Activated naive CD8-positive, alpha-beta T cell (primary cell): ENCODE measurements around the gene KCNS3.
"Not testable (repeated sequence)": the region's sequence is repeated elsewhere in the genome, so short reads cannot be mapped to it uniquely, and the experiment has no call there.

ENCODE experiments used
- H3K27ac Mint-ChIP-seq: one replicate; pipeline ENCODE4 v1.8.0; 2021; ENCODE audit warnings: mixed read lengths
- H3K27me3 Mint-ChIP-seq: one replicate; pipeline ENCODE4 v1.8.0; 2021; ENCODE audit warnings: mixed read lengths
- H3K36me3 Mint-ChIP-seq: one replicate; pipeline ENCODE4 v1.8.0; 2021; ENCODE audit warnings: mixed read lengths
- H3K4me1 Mint-ChIP-seq: one replicate; pipeline ENCODE4 v1.8.0; 2021; ENCODE audit warnings: low read depth, mixed read lengths
- H3K4me3 Mint-ChIP-seq: one replicate; pipeline ENCODE4 v1.8.0; 2021; ENCODE audit warnings: mild to moderate bottlenecking, mixed read lengths
- H3K9me3 Mint-ChIP-seq: one replicate; pipeline ENCODE4 v1.8.0; 2021; ENCODE audit warnings: low read depth, mixed read lengths

The KCNS3 gene

DNA sequence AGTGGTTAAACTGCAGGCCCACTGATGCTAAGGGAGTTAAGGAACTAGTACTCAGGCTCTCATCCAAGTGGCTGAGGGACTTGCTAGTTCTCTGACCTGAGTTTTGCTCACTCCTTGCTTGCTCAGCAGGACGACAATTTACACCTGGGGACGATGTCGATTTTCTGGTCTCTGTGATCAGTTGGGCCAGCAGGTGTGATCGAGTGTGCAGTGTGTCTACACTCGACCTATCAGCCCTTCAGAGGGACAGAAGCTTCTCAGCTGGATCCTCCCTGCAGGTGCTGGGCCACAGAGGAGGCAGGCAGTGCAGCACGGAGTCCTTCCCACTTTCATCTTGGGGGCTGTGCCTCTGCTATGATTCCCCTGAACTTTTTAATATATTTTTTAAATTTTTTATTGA is 71.5 kb downstream of the KCNS3 start:
- H3K27ac Mint-ChIP-seq = no peak overlapping the region
- no peaks in the 10 kb centered on the region for H3K27me3 Mint-ChIP-seq
- H3K4me3 Mint-ChIP-seq = no peak overlapping the region
- H3K4me1 Mint-ChIP-seq = no peaks in the 10 kb centered on the region
- no peaks in the 10 kb centered on the region for H3K9me3 Mint-ChIP-seq
- H3K36me3 Mint-ChIP-seq = no peaks in the 10 kb centered on the region

DNA sequence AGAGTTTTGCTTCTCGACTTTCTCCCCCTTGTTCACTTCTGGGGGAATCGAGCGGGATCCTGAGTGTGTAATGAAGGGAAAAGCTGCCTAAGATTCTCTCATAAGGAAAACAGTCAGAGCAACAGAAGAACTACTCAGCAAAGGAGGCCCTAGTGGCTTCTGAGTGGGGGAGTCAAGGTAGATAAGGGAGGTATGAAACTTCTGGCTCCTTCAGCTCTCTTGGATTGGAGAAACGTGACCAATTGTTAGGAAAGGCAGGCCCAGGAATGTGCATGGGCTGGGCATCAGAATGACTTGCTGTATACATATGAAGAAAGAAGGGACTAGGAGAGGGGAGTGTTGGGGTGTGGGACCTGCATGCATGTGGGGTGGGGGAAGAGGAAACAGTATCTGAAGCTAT is 73.1 kb downstream of the KCNS3 start:
- Mint-ChIP-seq H3K4me3 (no peak overlapping the region), H3K36me3 (no peaks in the 10 kb centered on the region), H3K9me3 (no peaks in the 10 kb centered on the region), H3K27me3 (no peaks in the 10 kb centered on the region), H3K4me1 (no peaks in the 10 kb centered on the region), H3K27ac (no peak overlapping the region)

DNA sequence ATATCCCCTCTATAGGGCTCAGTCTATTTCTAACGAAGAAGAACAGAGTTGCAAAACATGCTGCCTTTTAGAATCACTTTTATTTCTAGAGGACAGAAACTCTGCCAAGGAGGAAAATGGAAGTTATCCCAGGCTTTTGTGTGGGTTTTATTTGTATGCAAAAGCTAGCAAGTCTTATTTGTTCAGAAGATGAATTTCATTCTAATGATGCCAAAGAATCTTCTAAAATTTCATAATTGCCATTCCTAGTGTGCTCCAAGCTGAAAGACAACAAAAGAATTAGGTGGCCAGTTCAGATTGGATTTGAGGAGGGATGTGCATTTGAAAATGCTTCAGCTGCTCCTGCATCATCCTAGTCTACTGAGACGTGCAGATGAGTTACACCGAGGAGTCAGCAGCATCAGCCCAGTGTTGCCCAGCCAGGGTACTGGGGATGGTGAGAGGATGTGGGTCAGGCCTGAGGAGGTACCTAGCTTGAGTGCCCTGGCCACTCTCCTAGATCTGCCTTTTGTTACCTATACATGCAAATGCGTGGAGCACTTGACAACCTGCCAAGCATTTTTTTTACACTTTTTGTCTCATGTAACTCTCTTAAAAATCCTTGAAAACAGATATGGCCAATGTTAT is 80.1 kb downstream of the KCNS3 start:
- Mint-ChIP-seq H3K27me3 (peaks cover 2% of the 10 kb centered on the region), H3K27ac (no peak overlapping the region)

DNA sequence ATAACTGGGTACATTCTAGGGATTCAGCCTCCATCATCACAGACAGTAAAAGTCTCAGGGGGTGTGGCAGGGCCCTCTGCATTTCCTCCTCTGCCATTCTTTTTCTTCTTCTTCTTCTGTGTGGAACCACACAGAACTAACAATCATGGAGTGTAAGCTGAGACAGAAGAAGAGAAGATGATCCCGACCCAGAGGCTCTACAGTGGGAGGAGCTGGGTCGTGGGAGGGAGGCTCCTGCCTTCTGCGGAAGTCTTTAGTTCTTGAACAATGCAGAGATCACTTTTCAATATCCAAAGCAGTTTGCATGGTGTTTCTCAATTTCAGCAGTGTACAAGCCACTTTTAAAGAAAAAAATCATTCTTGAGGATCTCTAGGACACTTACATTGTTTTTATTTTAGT is 80.9 kb downstream of the KCNS3 start:
- no peak overlapping the region for H3K27ac Mint-ChIP-seq
- H3K9me3 Mint-ChIP-seq = no peaks in the 10 kb centered on the region
- H3K27me3 Mint-ChIP-seq = peaks cover 2% of the 10 kb centered on the region
- no peak overlapping the region for H3K4me3 Mint-ChIP-seq
- no peaks in the 10 kb centered on the region for H3K4me1 Mint-ChIP-seq
- no peaks in the 10 kb centered on the region for H3K36me3 Mint-ChIP-seq

More for the DNA sequence above, 80.1 kb downstream of the KCNS3 start:
- H3K4me3 Mint-ChIP-seq = no peak overlapping the region
- H3K4me1 Mint-ChIP-seq = no peaks in the 10 kb centered on the region
- no peaks in the 10 kb centered on the region for H3K9me3 Mint-ChIP-seq
- no peaks in the 10 kb centered on the region for H3K36me3 Mint-ChIP-seq

DNA sequence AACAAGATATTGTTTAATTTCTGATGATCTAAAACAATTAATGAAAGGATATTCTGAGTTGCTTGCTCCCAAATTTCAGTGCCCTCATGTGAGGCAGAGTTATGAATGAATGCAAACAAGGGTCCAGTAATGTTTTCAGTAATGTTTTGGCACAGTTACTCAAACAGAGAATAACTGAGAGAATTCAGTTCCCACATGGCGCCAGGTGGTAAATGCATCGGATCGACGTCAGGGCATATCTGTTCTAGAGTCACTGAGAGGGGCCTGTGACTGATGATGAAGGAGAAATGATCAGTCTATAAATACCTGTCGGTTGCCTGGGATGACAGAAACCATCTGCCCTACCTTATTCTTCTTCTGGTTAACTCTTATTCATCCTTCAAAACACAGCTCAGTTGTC is 81.4 kb downstream of the KCNS3 start:
- H3K27me3 Mint-ChIP-seq = peaks cover 2% of the 10 kb centered on the region
- no peak overlapping the region for H3K27ac Mint-ChIP-seq
- no peaks in the 10 kb centered on the region for H3K36me3 Mint-ChIP-seq
- no peak overlapping the region for H3K4me3 Mint-ChIP-seq
- H3K9me3 Mint-ChIP-seq = no peaks in the 10 kb centered on the region
- H3K4me1 Mint-ChIP-seq = no peaks in the 10 kb centered on the region

DNA sequence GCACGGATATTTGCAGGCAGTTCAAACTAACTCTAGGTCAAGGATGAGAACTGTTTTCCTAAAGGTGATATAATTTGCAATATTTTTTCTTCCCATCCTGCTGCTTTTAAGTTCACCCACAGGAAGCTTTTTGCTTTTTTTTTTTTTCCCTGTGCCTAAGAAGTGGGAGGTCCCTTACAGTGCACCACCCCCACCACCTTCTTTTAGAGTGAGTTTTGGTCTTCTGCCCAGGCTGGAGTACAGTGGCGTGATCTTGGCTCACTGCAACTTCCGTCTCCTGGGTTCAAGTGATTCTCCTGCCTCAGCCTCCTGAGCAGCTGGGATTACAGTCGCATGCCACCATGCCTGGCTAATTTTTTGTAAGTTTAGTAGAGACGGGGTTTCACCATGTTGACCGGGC is 82.5 kb downstream of the KCNS3 start:
- no peaks in the 10 kb centered on the region for H3K4me1 Mint-ChIP-seq
- H3K9me3 Mint-ChIP-seq = no peaks in the 10 kb centered on the region
- H3K36me3 Mint-ChIP-seq = no peaks in the 10 kb centered on the region
- H3K4me3 Mint-ChIP-seq = no peak overlapping the region
- peaks cover 2% of the 10 kb centered on the region for H3K27me3 Mint-ChIP-seq
- no peak overlapping the region for H3K27ac Mint-ChIP-seq

DNA sequence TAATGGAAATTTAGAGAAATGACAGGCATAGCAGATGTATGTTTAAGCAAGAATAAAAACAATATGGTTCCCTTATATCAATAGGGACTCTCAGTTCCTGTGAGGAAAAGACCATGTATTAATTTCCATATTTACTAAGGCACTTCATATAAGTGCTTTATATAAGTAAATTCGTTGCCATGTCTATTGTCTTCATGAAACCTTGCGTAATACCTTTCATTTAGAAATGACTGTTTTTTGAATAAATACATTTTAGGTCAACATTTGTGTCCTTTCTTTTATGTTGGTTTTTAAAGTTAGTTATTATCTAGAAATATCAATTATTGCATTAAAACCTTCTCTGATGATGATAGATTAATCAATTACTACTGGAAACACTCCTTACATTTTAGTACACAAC is 83.3 kb downstream of the KCNS3 start:
- Mint-ChIP-seq H3K4me1 (no peaks in the 10 kb centered on the region), H3K27me3 (peaks cover 2% of the 10 kb centered on the region), H3K9me3 (no peaks in the 10 kb centered on the region), H3K4me3 (no peak overlapping the region), H3K36me3 (no peaks in the 10 kb centered on the region), H3K27ac (no peak overlapping the region)

DNA sequence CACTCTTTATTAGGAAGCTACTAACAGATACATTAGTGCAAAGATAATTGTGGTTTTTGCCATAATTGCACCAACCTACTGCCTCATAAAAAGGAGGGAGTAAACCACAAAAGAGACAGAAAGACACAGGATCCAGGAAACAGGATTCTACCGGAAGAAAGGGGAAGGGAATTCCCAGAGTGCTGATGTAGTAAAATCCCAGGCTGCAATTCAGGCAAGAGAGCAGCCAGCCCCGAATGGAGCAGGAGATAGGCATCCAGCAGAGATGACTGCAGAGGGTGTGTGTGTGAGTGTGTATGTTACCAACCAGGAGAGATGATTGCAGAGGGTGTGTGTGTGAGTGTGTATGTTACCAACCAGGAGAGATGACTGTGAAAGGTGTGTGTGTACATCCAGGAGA is 84.4 kb downstream of the KCNS3 start:
- Mint-ChIP-seq H3K27ac (no peak overlapping the region), H3K27me3 (peaks cover 2% of the 10 kb centered on the region), H3K4me3 (no peak overlapping the region), H3K9me3 (no peaks in the 10 kb centered on the region), H3K4me1 (no peaks in the 10 kb centered on the region), H3K36me3 (no peaks in the 10 kb centered on the region)

DNA sequence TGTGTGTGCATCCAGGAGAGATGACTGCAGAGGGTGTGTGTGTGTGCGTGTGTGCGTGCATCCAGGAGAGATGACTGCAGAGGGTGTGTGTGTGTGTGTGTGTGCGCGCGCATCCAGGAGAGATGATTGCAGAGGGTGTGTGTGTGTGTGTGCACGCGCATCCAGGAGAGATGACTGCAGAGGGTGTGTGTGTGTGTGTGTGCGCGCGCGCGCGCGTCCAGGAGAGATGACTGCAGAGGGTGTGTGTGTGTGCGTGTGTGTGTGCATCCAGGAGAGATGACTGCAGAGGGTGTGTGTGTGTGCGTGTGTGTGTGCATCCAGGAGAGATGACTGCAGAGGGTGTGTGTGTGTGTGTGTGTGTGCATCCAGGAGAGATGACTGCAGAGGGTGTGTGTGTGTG is 85.1 kb downstream of the KCNS3 start:
- not testable (repeated sequence) for H3K36me3 Mint-ChIP-seq, H3K4me1 Mint-ChIP-seq, H3K9me3 Mint-ChIP-seq, H3K27me3 Mint-ChIP-seq, H3K4me3 Mint-ChIP-seq, H3K27ac Mint-ChIP-seq

DNA sequence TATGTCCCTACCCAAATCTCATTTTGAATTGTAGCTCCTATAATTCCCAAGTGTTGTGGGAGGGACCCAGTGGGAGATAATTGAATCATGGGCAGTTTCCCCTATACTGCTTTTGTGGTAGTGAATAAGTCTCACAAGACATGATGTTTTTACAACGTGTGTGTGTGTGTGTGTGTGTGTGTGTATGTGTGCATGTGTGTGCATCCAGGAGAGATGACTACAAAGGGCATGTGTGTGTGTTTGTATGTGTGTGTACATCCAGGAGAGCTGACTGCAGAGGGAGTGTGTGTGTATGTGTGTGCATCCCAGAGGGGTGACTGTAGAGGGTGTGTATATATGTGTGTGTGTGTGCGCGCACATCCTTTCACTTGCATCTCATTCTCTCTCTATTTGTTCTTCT is 86.7 kb downstream of the KCNS3 start:
- no peaks in the 10 kb centered on the region for H3K9me3 Mint-ChIP-seq
- H3K4me3 Mint-ChIP-seq = no peak overlapping the region
- H3K4me1 Mint-ChIP-seq = no peaks in the 10 kb centered on the region
- H3K27me3 Mint-ChIP-seq = peaks cover 3% of the 10 kb centered on the region
- H3K36me3 Mint-ChIP-seq = no peaks in the 10 kb centered on the region
- no peak overlapping the region for H3K27ac Mint-ChIP-seq

DNA sequence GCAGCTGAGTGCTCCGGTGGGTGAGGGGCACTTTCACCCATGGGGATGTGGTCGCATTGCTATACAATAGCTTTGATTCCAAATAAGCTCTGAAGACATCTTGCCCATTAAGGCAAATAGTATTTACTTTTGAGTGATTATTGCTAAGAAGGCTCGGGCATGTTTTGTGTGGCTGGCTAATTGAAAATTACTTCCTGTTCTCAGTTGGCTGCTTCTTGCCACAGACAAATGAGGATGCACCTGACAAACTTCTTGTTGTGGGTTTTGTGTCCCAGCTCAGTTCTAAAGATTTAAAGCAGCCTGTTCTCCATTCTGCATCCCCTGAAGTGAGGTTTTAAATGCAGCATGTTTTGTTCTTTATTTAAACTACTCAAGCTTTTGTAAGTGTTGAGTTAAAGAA is 88.3 kb downstream of the KCNS3 start:
- Mint-ChIP-seq H3K27ac (no peak overlapping the region), H3K27me3 (peaks cover 3% of the 10 kb centered on the region), H3K4me3 (no peak overlapping the region), H3K9me3 (no peaks in the 10 kb centered on the region), H3K36me3 (no peaks in the 10 kb centered on the region), H3K4me1 (no peaks in the 10 kb centered on the region)

DNA sequence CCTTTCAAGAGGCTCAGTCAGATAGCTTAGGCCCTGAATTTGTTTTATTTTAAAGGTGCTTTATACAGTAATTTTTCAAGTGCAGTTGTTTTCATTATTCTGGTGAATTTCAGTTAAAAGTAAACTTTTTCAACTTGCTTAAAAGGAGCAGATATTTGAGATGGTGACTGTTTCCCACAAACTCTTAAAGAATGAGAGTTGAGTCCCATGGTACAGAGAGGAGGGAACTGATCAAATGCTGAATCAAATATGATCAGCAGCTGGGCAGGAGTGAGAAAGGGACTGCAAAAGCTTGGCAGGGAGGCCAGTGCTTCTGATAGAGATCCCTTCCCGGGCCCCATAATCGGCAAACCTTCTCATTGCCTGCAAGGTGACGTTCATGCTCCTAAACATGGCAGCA is 91.2 kb downstream of the KCNS3 start:
- no peak overlapping the region for H3K27ac Mint-ChIP-seq
- no peaks in the 10 kb centered on the region for H3K4me1 Mint-ChIP-seq
- no peaks in the 10 kb centered on the region for H3K9me3 Mint-ChIP-seq
- H3K36me3 Mint-ChIP-seq = no peaks in the 10 kb centered on the region
- H3K4me3 Mint-ChIP-seq = no peak overlapping the region
- H3K27me3 Mint-ChIP-seq = peaks cover 1% of the 10 kb centered on the region

DNA sequence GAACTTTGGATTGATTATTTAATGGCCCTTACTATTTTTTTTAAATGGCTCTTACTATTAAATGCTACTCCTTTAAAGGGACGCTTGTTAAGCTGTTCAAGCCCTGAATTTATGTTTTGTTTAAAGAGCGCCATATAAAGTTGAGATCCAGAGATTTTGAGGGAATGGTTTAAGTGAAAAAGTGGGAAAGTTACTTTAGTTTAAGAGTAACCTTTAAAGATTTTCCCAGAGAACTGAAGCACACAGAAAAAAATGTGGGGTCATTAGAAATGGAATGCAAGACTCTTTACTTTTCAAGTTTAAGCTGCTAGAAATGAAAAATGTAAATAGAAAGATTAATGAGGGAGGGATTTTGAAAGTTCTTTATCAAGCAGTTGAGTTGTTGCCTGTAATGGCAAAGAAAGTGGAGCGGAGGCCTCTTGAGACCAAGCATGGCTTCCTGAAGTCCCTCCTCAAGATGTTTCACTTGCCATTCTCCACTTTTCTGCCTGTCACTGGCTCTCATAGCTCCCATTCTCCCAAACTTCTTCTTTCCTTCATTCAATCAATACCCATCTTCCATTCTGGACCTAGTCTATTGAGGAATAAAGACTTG is 93.2 kb downstream of the KCNS3 start:
- H3K36me3 Mint-ChIP-seq = no peaks in the 10 kb centered on the region
- H3K27me3 Mint-ChIP-seq = peaks cover 1% of the 10 kb centered on the region
- no peak overlapping the region for H3K4me3 Mint-ChIP-seq
- no peak overlapping the region for H3K27ac Mint-ChIP-seq
- no peaks in the 10 kb centered on the region for H3K4me1 Mint-ChIP-seq
- H3K9me3 Mint-ChIP-seq = no peaks in the 10 kb centered on the region

DNA sequence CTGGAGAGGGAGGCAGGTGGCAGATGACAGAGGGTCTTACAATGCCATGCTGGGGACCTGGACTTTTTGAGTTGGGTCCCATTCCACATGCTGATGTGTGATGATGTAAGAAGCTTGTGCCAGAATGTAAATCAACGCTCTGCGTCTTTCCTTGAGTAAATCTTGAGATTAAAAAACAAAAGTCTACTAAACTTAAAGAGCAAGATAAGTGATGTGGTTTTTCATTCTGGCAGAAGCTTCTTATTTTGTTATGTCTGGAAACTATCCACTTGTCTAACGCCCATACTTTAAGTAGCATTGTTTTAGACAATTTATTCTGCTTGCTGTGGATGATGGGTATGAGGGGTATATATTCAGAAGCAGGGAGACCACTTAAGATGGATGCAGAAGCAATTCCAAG is 94.5 kb downstream of the KCNS3 start:
- peaks cover 1% of the 10 kb centered on the region for H3K27me3 Mint-ChIP-seq
- H3K36me3 Mint-ChIP-seq = no peaks in the 10 kb centered on the region
- H3K4me1 Mint-ChIP-seq = no peaks in the 10 kb centered on the region

DNA sequence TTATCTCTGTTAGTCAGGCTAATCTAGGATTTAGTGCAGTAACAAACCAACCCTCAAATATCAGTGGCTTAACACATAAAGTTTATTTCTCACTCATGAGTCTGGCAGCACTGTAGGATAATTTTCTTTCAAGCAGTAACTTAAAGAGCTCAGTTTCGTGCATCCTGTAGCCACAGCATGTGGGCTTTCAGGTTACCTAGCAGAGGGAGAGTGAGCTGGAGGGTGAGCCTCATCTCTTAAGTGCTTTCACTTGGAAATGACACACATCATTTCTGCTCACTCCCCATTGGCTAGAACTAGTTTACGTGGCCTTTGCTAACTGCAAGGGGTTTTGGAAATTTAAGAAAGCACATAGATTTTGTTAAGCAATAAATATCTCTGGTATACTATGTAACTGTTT is 96.9 kb downstream of the KCNS3 start:
- Mint-ChIP-seq H3K9me3 (no peaks in the 10 kb centered on the region), H3K27ac (no peak overlapping the region), H3K27me3 (peaks cover 2% of the 10 kb centered on the region), H3K36me3 (no peaks in the 10 kb centered on the region), H3K4me1 (no peaks in the 10 kb centered on the region), H3K4me3 (no peak overlapping the region)

More for the DNA sequence above, 94.5 kb downstream of the KCNS3 start:
- no peaks in the 10 kb centered on the region for H3K9me3 Mint-ChIP-seq
- no peak overlapping the region for H3K4me3 Mint-ChIP-seq
- H3K27ac Mint-ChIP-seq = no peak overlapping the region
